Neural cell (in vitro differentiated cells): ENCODE results near the gene CALHM2. TPM values are rescaled to one million over a fixed set of nuclear protein-coding genes. Genes with fewer than 3 reads are reported as not detected.

ENCODE experiments used
- H2AFZ ChIP-seq: fragments of 200-600, 300-800 bp; sonication (generic), shearing (Covaris generic); 2 replicates; pipeline ENCODE4 v1.6.0; 2014; ENCODE audit warnings: low read depth, mild to moderate bottlenecking, antibody characterized with exemption, low read length, moderate library complexity
- H3F3A ChIP-seq: fragments of 200-600 bp; shearing (Covaris generic); 2 replicates; pipeline ENCODE4 v1.6.1; 2016; ENCODE audit warnings: mild to moderate bottlenecking, moderate library complexity, mixed read lengths, antibody characterized with exemption, low read length; ENCODE audit not compliant: insufficient read depth, poor library complexity, severe bottlenecking
- H3K27ac ChIP-seq: fragments of 200-600, 300-800 bp; sonication (generic), shearing (Covaris generic); 2 replicates; pipeline ENCODE4 v1.5.1; 2014; ENCODE audit warnings: mild to moderate bottlenecking, low read length, moderate library complexity
- H3K27me3 ChIP-seq: fragments of 300-800, 200-600 bp; sonication (generic), shearing (Covaris generic); 2 replicates; pipeline ENCODE4 v1.6.0; 2014; ENCODE audit warnings: mild to moderate bottlenecking, low read depth, low read length, moderate library complexity; ENCODE audit not compliant: insufficient read depth
- H3K36me3 ChIP-seq: fragments of 300-800, 200-600 bp; sonication (generic), shearing (Covaris generic); 2 replicates; pipeline ENCODE4 v1.5.1; 2014; ENCODE audit warnings: mild to moderate bottlenecking, antibody characterized with exemption, low read length, moderate library complexity; ENCODE audit not compliant: insufficient read depth
- H3K4me2 ChIP-seq: fragments of 300-800, 200-600 bp; sonication (generic), shearing (Covaris generic); 2 replicates; pipeline ENCODE4 v1.6.0; 2014; ENCODE audit warnings: mild to moderate bottlenecking, low read length
- H3K4me3 ChIP-seq: fragments of 300-800, 200-600 bp; sonication (generic), shearing (Covaris generic); 2 replicates; pipeline ENCODE4 v1.5.1; 2014; ENCODE audit warnings: mild to moderate bottlenecking, low read length, moderate library complexity
- H3K79me2 ChIP-seq: fragments of 200-600 bp; shearing (Covaris generic); replicated peaks from 2 replicates; pipeline ENCODE4 v1.6.0; 2014; ENCODE audit warnings: mild to moderate bottlenecking, low read length, moderate library complexity; ENCODE audit not compliant: insufficient read depth
- H3K9ac ChIP-seq: fragments of 300-800, 200-600 bp; sonication (generic), shearing (Covaris generic); 2 replicates; pipeline ENCODE4 v1.6.1; 2016; ENCODE audit warnings: mild to moderate bottlenecking, low read length, mixed read lengths
- H3K9me2 ChIP-seq: fragments of 200-600 bp; shearing (Covaris generic); 2 replicates; pipeline ENCODE4 v1.6.1; 2016; ENCODE audit warnings: mild to moderate bottlenecking, low read length, mixed read lengths; ENCODE audit not compliant: insufficient read depth
- H3K9me3 ChIP-seq: fragments of 200-600, 300-800 bp; sonication (generic), shearing (Covaris generic); 2 replicates; pipeline ENCODE4 v1.6.1; 2016; ENCODE audit warnings: mild to moderate bottlenecking, mixed run types, low read length, moderate library complexity, mixed read lengths
- H4K20me1 ChIP-seq: fragments of 200-600 bp; shearing (Covaris generic); 2 replicates; pipeline ENCODE4 v1.6.1; 2016; ENCODE audit warnings: mild to moderate bottlenecking, mixed run types; ENCODE audit not compliant: insufficient read depth
- CTCF ChIP-seq: fragments of 450-650 bp; IDR thresholded peaks from 2 replicates; pipeline ENCODE4 v1.5.1; 2014; ENCODE audit warnings: antibody characterized with exemption, mild to moderate bottlenecking, moderate library complexity; ENCODE audit not compliant: poor library complexity, severe bottlenecking
- EP300 ChIP-seq: fragments of 450-650 bp; conservative IDR thresholded peaks from 2 replicates; pipeline ENCODE4 v1.6.1; 2014; ENCODE audit warnings: antibody characterized with exemption, mild to moderate bottlenecking, moderate library complexity; ENCODE audit not compliant: poor library complexity, severe bottlenecking
- EZH2 ChIP-seq: fragments of 200-600, 300-800 bp; shearing (Covaris generic), sonication (generic); IDR thresholded peaks from 2 replicates; pipeline ENCODE4 v1.6.1; 2014; ENCODE audit warnings: antibody characterized with exemption, low read length, borderline replicate concordance, mild to moderate bottlenecking; ENCODE audit not compliant: insufficient read depth, poor library complexity, severe bottlenecking
- MXI1 ChIP-seq: fragments of 450-650 bp; conservative IDR thresholded peaks from 2 replicates; pipeline ENCODE4 v1.6.1; 2014; ENCODE audit warnings: antibody characterized with exemption, mild to moderate bottlenecking; ENCODE audit not compliant: poor library complexity, severe bottlenecking
- POLR2AphosphoS5 ChIP-seq: IDR thresholded peaks from 2 replicates; pipeline ENCODE4 v1.6.1; 2012
- RAD21 ChIP-seq: fragments of 450-650 bp; conservative IDR thresholded peaks from 2 replicates; pipeline ENCODE4 v1.6.1; 2014; ENCODE audit warnings: antibody characterized with exemption, mild to moderate bottlenecking, moderate library complexity
- REST ChIP-seq: IDR thresholded peaks from 2 replicates; pipeline ENCODE4 v1.6.1; 2012; ENCODE audit warnings: borderline replicate concordance
- SMC3 ChIP-seq: fragments of 450-650 bp; conservative IDR thresholded peaks from 2 replicates; pipeline ENCODE4 v1.6.1; 2014; ENCODE audit warnings: antibody characterized with exemption, mild to moderate bottlenecking, moderate library complexity; ENCODE audit not compliant: poor library complexity
- TAF1 ChIP-seq: IDR thresholded peaks from 2 replicates; pipeline ENCODE4 v1.6.1; 2012; ENCODE audit warnings: low read depth
- polyA plus RNA-seq: library from polyadenylated mRNA; depleted of rRNA; stranded (reverse); fragments of >200 nt; gene quantifications from 2 replicates; pipeline ENCODE4 v1.2.3, GENCODE V29; 2014

Gene CALHM2
- polyA plus RNA-seq, 1 donor from 2014 or later = not detected

- Histone ChIP-seq H4K20me1 (no peaks in the 10 kb centered on the region), H3K9me3 (no peaks in the 10 kb centered on the region), H3K9me2 (no peaks in the 10 kb centered on the region), H3K27ac (no peak overlapping the region), H2AFZ (no peak overlapping the region), H3K27me3 (no peaks in the 10 kb centered on the region), H3F3A (no peaks in the 10 kb centered on the region), H3K36me3 (no peaks in the 10 kb centered on the region), H3K4me3 (no peak overlapping the region), H3K79me2 (no peaks in the 10 kb centered on the region), H3K9ac (no peak overlapping the region), H3K4me2 (no peak overlapping the region)
- TF ChIP-seq POLR2AphosphoS5 (no peak), REST (no peak), SMC3 (no peak), EP300 (no peak), EZH2 (no peak), MXI1 (no peak), RAD21 (no peak), TAF1 (no peak), CTCF (no peak)
Measured at GRCh38 chr10:103459615-103460014, 7.4 kb upstream of the CALHM2 start.

- Histone ChIP-seq H3K27ac (no peak within 1 kb of the TSS), H3K4me2 (no peak within 1 kb of the TSS), H3K9me2 (no peaks in the 10 kb centered on the region), H3K36me3 (no peaks in the 10 kb centered on the region), H3K9ac (no peak within 1 kb of the TSS), H4K20me1 (no peaks in the 10 kb centered on the region), H3K9me3 (no peaks in the 10 kb centered on the region), H3K27me3 (no peaks in the 10 kb centered on the region), H3K79me2 (no peaks in the 10 kb centered on the region), H3F3A (no peaks in the 10 kb centered on the region), H2AFZ (no peak within 1 kb of the TSS), H3K4me3 (no peak within 1 kb of the TSS)
- no peak for TF ChIP-seq MXI1
- no peak for TF ChIP-seq EZH2
- no peak for TF ChIP-seq CTCF
- TF ChIP-seq POLR2AphosphoS5 = no peak
- no peak for TF ChIP-seq EP300
- no peak for TF ChIP-seq REST
- no peak for TF ChIP-seq TAF1
- no peak for TF ChIP-seq SMC3
- no peak for TF ChIP-seq RAD21
Measured at GRCh38 chr10:103458720-103459119, 6.5 kb upstream of the CALHM2 start, which contains the start of gene CALHM1. TSS of gene CALHM1 (minus strand) at chr10:103458900. CDS start at chr10:103458751, 149 bp downstream.
